Measurements from ENCODE around the gene CCL24.
"Not testable (repeated sequence)": the region's sequence is repeated elsewhere in the genome, so short reads cannot be mapped to it uniquely, and the experiment has no call there.

CCL24 gene

DNA sequence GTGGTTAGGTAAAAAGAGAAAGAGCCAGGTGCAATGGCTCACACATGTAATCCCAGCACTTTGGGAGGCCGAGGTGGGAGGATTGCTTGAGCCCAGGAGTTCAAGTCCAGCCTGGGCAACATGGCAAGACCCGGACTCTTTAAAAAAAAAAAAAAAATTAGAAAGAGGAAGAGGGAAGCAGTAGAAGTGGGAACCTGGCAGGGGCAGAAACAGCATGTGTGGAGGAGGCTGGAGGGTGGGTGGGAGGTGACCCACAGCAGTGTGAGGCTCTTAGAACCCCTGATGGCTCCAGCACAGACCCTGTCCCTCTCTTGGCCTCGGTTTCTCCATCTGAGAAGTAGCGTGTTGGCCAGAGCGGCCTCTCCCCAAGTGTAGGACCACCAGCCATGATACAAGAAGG lies 4.9 kb upstream of the CCL24 start:
- DNase-seq, result no peak

DNA sequence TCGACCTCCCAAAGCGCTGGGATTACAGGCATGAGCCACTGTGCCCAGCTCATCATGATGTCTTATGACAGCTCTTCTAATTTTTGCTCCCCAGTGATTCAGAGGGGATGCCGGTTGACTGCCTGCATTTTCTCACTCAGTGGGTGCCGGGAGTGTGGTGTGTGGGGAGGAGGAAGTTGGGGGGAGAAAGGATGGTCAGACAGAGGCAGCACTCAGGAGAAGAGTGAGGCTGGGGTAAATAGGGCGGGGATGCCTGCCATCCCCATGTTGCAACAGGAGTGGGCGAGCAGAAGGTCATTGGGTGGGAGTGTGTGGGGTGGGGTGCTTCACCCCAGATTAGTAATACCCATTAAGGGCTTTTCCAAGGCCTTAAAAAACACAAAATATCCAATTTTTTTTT lies 3.5 kb upstream of the CCL24 start:
- no peak for DNase-seq

DNA sequence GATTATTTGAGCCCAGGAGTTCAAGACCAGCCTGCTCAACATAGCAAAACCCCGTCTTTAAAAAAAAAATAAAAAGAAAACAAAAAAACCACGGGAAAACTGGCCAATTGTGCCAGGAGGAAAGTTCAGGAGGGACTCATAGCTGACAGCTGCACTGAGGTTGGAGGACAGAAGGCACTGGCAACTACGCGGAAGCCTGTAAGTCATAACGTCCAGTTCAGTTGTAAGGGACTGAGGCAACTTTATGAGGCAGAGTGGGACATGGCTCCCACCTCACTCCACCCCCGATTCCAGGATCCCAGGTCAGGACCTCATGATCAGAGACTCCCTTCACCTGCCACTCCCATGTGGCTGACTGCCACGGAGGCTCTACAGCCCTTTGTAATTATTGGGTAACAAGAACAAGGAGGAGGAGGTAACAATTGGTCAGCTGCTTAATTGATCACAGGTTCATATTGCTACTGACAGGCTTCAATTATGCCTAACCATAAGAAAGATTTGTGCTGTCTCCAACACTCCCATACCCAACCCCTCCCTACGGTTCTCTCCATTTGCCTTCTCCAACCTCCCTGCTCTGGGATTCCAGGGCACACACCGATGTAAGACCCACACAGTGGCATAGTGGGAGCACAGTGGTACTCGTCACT lies 1.9 kb upstream of the CCL24 start:
- no peak for DNase-seq

DNA sequence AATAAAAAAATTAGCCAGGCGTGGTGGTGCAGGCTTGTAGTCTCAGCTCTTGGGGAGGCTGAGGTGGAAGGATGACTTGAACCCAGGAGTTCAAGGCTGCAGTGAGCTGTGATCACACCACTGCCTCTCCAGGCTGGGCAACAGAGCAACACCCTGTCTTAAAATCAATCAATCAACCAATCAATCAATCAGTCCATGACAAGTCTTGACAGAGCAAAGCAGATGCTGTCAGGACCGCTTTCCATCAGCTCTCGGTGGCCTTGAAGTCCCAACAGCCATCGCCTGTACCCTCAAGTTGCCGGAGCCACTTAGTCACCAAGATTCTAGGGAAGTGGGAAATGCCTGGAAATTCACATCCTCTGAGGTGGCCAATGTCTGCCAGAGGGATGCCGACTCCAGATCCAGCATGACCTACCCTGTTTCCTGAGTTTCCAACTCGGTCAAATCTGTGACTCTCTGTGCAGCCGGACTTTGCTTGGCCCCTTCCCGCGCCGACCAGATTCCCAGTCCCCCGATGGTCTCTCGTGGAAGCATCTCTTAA lies 871 bp upstream of the CCL24 start:
- no peak for DNase-seq

DNA sequence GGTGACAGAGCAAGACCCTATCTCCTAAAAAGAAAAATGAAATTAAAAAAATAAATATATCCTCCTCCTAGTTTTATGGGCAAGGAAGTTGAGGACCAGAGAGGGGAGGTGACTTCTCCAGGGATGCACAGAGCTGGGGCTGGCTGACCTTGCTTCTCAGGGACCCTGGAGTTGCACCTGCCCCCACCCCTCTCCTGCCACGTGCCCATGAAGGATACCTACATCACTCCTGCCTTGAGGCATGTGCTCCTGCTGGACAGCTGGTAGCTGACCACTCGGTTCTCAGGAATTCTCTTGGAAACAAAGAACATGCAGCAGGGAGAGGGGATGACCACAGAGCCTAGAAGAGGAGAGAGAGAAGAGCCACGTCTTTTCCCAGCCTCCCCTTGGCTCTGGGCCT lies 522 bp downstream of the CCL24 start:
- DNase-seq, result no peak

DNA sequence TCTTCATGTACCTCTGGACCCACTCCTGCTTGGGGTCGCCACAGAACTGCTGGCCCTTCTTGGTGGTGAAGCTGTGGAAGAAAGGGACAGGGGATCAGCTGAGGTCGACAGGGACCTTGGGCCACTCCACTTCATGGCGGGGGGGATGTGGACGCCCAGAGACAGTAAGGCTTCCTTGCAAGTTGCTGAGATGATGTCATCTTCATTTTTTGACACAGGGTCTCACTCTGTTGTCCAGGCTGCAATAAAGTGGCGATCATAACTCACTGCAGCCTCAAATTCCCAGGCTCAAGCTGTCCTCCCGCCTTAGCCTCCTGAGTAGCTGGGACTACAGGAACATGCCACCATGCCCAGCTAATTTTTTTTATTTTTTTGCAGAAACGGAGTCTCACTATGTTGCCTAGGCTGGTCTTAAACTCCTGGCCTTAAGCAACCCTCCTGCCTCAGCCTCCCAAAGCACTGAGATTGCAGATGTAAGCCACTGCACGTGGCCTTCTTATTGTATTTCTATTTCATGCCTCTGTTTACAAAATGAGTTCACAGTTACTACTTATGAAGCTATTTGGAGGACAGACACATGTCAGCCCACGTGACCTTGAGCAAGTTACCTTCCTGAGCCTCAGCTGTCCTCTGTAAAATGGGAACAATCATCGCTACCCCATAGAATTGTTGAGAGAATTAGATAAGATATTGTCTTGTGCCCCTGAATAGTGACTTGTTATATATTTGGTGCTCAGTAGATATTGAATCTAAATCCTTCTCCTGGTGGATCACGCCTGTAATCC lies 1.5 kb downstream of the CCL24 start:
- DNase-seq, result no peak

DNA sequence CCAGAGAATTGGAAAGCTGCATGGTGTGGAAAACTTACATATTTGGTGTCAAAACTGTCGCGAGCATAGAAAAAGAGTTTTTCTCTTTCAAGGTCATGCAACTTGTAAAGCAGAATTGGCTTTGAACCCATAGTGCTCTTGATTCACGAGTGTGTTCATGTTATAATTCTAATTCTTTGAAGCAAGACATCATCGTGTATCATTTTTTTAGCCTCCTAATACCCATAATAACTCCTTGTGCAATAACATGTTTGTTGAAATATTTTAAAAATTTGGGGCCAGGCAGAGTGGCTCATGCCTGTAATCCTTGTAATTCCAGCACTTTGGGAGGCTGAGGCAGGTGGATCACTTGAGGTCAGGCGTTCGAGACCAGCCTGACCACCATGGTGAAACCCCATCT lies 4.2 kb downstream of the CCL24 start:
- DNase-seq, result no peak

DNA sequence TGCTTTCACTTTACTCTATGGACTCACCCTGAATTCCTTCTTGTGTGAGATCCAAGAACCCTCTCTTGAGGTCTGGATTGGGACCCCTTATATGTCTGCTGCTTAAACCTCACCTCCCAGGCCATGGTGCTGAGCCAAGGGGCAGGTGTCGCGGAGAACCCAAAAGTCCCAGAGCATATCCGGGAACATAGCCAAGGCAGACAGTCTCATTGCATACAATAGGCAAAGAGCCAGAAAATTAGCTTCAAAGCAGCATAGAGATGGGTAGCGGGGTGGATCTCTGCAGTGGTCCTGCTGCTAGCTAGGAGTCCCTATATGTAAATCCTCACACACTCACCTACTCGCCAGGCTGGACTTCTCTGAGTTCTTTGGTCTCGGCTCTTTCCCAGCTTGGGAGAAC lies 5.5 kb downstream of the CCL24 start:
- peak; percentile 87 for DNase-seq

DNA sequence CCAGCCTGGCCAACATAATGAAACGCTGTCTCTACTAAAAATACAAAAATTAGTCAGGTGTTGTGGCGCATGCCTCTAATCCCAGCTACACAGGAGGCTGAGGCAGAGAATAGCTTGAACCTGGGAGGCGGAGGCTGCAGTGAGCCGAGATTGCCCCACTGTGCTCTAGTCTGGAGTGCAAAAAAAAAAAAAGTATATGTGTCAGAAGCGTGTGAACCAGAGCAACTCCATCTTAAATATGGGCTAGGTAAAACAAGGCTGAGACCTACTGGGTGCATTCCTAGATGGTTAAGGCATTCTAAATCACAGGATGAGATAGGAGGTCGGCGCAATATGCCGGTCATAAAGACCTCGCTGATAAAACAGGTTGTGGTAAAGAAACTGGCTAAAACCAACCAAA lies 6.2 kb downstream of the CCL24 start:
- DNase-seq, result no peak

DNA sequence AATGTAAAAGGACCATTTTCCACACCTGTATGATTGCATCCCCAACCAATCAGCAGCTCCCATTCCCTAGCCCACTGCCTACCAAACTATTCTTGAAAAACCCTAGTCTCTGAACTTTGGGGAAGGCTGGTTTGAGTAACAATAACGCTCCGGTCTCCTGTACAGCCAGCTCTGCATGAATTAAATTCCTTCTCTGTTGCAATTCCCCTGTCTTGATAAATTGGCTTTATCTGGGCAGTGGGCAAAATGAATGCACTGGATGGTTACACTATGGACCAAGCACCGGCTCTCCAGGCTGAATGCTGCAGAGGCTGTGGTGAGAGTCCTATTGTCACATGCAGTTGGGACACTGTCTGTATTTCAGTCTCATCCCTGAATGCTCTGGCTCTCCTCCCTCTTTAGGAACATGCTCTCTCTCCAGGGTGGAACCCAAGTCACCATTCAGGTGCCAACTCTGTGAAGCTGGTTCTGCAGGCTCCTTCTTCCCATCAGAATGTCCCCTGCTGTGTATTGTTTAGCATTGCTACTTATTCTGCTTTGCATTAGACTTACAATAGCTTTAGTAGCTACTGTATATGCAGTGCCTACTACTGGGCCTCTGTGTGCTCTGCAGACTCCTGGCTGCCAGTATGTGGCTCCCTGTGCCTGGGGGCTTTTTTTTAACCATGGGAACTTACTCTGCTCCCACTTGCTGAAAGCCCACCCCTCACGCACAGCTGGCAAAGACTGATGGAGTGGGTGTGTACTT lies 6.9 kb downstream of the CCL24 start:
- DNase-seq, result no peak

DNA sequence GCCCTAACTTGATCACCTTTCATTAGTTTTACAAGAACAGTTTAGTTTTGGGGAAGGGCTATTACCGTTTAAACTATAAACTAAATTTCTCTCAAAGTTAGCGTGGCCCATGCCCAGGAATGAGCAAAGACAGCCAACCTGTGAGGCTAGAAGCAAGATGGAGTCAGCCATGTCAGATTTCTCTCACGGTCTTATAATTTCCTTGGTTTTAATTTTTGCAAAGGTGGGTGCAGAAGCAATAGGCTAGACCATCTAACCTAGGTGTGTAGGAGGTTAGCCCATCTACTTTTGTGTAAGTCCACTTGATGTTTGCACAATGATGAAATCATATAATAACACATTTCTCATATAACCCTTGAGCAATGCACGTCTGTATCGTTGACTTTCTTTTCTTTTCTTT lies 8.9 kb downstream of the CCL24 start:
- DNase-seq, result no peak

DNA sequence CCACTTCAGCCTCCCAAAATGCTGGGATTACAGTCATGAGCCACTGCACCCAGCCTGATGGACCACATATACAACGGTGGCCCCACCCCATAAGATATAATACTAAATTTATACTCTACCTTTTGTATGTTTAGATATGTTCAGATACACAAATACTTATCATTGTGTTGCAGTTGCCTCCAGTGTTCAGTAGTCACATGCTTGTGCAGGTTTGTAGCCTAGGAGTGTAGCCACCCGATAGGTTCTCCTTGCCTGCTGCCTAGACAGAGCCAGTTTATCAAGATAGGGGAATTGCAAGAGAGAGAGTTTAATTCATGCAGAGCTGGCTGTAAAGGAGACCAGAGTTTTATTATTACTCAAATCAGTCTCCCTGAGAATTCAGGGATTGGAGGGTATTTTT lies 9.6 kb downstream of the CCL24 start:
- DNase-seq, result no peak

DNA sequence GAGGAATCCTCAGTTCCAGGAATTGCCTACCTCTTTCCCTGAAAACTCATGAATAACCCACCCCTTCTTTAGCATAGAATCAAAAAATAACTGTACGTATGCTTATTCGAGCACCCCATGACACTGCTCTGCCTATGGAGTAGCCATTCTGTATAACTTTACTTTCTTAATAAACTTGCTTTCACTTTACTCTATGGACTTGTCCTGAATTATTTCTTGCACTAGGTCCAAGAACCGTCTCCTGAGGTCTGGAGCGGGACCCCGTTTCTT lies 11.1 kb downstream of the CCL24 start:
- no peak for DNase-seq

DNA sequence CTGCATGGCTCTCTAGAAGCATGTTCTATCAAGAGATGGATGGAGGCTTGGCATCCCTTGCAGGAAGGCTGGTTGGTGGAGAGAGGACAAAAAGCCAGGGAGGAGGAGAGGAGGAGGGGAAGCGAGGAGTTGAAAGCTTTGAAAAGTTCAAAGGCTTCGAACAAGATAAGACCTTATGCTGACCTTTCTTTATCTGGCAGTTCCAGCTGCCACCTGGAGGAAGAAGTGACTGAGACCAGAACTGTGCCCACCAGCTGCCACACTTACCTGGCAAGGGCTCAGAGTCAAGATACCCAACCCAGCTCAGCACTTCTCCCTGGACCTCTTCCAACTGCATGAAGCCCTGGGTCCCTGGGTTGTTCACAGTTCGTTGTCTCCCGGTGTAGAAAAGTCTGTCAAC lies 14.8 kb downstream of the CCL24 start:
- no peak for DNase-seq

DNA sequence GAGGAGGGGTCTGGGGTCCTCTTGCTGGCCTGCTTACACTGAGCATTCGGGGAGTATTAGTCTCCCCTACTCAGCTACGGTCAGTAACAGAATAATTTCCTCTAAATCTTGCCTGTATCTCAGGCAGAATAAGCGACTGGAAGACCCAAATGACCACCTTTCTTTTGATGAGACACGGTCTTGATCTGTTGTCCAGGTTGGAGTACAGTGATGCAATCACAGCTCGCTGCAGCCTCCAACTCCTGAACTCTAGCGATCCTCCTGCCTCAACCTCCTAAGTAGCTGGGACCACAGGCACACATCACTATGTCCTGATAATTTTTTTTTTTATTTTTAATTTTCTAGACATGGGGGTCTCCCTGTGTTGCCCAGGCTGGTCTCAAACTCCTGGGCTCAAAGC lies 17.2 kb downstream of the CCL24 start:
- DNase-seq, result no peak

DNA sequence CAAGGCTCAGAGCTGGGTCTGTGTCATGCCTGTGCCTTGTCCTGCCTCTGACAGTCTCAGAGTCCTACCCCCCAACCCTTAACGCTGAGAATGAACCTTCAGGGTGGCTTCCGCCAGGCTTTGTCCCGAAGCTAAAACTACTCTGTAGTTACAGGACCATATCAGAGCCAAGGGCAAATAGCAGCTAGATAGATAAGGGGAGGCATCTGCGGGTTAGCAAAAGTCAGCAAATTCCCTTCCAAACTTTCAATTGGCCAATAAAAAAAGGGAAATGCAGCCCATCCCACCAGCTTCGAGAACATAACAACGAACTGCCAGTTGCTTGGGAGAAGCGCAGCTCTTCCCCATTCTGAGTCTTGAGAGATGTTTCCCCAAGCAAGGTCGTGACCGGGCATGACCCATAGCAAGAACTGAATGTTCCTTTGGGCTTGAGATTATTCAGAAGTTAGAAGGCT lies 17.7 kb downstream of the CCL24 start:
- no peak for DNase-seq

DNA sequence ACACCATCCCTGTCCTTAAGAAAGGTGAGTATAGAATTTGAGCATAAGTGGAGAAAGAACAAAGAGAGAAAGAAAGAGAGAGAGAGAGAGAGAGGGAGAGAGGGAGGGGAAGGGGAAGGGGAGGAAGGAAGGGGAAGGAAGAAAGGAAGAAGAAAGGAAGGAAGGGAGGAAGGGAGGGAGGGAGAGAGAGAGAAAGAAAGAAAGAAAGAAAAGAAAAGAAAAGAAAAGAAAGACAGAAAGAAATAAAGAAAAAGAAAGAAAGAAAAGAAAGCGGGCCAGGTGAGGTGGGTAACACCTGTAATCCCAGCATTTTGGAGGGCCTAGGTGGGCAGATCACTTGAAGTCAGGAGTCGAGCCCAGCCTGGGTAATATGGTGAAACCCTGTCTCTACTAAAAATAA lies 19.9 kb downstream of the CCL24 start:
- DNase-seq, result no peak

DNA sequence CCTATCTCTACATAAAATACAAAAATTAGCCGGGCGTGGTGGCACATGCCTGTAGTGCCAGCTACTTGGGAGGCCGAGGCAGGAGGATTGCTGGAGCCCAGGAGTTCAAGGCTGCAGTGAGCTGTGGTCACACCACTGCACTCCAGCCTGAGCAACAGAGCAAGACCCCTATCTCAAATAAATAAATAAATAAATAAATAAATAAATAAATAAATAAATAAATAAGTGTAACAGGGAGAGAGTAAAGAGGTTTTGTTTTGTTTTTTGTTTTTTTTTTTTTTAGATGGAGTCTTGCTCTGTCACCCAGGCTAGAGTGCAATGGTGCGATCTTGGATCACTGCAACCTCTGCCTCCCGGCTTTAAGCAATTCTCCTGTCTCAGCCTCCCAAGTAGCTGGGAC lies 21.0 kb downstream of the CCL24 start:
- DNase-seq, result not testable (repeated sequence)

DNA sequence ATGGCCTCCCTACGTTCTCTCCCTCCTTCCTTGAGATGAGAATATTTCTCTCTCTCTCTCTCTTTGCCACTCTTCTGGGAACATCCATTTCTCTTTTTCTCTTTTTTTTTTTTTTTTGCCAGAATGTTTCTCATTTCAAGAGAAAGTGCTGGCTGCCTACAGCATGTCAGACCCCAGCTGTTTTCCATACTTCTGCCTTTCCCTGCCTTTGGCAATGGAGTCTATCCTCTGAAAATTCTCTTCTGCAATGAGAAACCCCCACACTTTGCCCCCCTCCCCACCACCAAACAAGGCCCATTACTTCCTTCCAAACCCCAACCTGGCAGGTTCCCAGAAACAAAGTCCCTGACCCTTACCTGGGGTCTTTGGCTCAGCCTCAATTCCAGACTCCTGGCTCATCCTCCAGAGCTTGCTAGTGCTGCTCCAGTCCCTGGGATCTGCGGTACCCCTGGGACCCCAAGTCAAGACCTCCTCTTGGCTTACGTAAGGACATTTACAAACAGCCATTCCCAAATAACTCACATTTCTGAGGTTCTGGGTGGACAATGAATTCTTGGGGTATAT lies 24.2 kb downstream of the CCL24 start:
- no peak for DNase-seq

DNA sequence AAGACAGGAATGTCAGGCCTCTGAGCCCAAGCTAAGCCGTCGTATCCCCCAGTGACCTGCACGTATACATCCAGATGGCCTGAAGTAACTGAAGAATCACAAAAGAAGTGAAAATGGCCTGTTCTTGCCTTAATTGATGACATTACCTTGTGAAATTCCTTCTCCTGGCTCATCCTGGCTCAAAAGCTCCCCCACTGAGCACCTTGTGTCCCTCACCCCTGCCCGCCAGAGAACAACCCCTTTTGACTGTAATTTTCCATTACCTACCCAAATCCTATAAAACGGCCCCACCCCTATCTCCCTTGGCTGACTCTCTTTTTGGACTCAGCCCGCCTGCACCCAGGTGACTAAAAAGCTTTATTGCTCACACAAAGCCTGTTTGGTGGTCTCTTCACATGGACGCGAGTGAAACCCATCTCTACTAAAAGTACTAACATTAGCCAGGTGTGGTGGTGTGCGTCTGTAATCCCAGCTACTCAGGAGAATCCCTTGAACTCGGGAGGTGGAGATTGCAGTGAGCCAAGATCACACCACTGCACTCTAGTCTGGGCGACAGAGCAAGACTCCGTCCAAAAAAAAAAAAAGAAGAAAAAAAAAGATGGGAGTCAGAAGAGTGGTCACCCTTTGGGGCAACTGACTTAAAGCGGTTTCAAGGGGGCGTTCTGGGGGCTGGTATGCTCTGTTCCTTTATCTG lies 25.3 kb downstream of the CCL24 start:
- DNase-seq, result not testable (repeated sequence)

DNA sequence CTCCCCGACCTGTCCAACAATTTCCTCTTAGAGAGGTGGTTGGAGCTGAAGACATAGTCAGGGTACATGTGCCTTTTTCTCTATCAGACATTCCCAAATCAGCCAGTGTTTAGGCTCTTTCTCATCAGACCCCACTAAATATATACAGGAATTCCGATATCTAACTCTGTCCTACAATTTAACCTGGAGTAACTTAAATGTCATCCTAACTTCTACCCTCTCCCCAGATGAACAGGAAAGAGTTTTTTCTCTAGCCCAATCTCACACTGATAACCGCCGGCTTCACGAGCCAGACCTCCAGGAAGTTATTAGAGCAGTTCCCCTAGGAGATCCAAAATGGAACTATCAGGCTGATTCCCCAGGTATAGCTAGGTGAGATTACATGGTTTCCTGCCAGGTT lies 30.5 kb downstream of the CCL24 start:
- DNase-seq, result not testable (repeated sequence)

DNA sequence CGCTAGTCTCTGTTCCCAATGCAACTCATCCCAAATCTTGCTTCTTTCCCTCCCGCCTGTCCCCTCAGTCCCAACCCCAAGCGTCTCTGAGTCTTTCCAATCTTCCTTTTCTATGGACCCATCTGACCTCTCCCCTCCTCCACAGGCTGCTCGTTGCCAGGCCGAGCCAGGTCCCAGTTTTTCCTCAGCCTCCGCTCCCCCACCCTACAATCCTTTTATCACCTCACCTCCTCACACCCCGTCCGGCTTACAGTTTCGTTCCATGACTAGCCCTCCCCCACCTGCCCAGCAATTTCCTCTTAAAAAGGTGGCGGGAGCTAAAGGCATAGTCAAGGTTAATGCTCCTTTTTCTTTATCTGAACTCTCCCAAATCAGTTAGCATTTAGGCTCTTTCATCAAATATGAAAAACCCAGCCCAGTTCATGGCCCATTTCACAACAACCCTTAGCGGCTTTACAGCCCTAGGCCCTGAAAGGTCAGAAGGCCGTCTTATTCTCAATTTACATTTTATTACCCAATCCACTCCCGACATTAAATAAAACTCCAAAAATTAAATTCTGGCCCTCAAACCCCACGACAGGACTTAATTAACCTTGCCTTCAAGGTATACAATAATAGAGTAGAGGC lies 32.8 kb downstream of the CCL24 start:
- DNase-seq, result not testable (repeated sequence)

DNA sequence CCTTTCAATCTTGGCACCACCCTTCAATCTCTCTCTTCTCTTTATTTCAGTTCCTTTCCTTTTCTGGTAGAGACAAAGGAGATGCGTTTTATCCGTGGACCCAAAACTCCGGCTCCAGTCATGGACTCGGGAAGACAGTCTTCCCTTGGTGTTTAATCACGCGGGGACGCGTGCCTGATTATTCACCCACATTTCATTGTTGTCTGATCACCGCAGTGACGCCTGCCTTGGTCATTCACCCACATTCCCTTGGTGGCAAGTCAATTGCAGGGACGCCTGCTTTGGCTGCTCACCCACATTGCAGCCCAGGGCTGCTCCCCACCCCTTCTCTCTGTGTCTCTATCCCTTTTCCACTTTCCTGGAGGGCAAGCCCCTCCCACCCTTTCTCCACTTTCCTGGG lies 34.1 kb downstream of the CCL24 start:
- not testable (repeated sequence) for DNase-seq
